Measurements from ENCODE around the gene DCHS1.

Gene DCHS1

GRCh38 chr11:6571434-6572008, 84.1 kb downstream of the DCHS1 start:
- DNase-seq (ENCODE audit: extremely low spot score, insufficient read length, low read depth) (no peak), FAIRE-seq (no peak)

Data from GM18507 (cell line).